GM19438 (cell line): ENCODE measurements around the gene PRRC2B.

ENCODE experiments used
- ATAC-seq: cut with Tn5 transposase; IDR thresholded peaks from one replicate; pipeline ENCODE4 v1.9.1; 2021; ENCODE audit warnings: low read depth; ENCODE audit not compliant: unreplicated experiment

The PRRC2B gene

GRCh38 chr9:131482343-131483006, 88.6 kb downstream of the PRRC2B start:
- no peak for ATAC-seq

- no peak for ATAC-seq
Measured at GRCh38 chr9:131483319-131484050, 89.6 kb downstream of the PRRC2B start.

GRCh38 chr9:131484051-131484445, 90.2 kb downstream of the PRRC2B start:
- ATAC-seq = no peak

GRCh38 chr9:131484560-131485185, 90.8 kb downstream of the PRRC2B start:
- no peak for ATAC-seq

GRCh38 chr9:131485206-131485605, 91.3 kb downstream of the PRRC2B start:
- no peak for ATAC-seq

GRCh38 chr9:131485728-131486422, 92.0 kb downstream of the PRRC2B start:
- ATAC-seq = no peak

- no peak for ATAC-seq
Measured at GRCh38 chr9:131487001-131487400, 93.1 kb downstream of the PRRC2B start.

GRCh38 chr9:131487621-131488031, 93.7 kb downstream of the PRRC2B start:
- ATAC-seq = no peak

GRCh38 chr9:131490514-131490913, 96.6 kb downstream of the PRRC2B start:
- no peak for ATAC-seq

GRCh38 chr9:131491001-131491710, 97.3 kb downstream of the PRRC2B start:
- ATAC-seq = no peak

GRCh38 chr9:131492070-131492469, 98.2 kb downstream of the PRRC2B start:
- ATAC-seq = no peak

- no peak for ATAC-seq
Measured at GRCh38 chr9:131494296-131494870, 100.5 kb downstream of the PRRC2B start.

GRCh38 chr9:131495785-131496184, 101.9 kb downstream of the PRRC2B start:
- no peak for ATAC-seq

GRCh38 chr9:131496844-131497405, 103.0 kb downstream of the PRRC2B start:
- ATAC-seq = no peak

- no peak for ATAC-seq
Measured at GRCh38 chr9:131499254-131499767, 105.4 kb downstream of the PRRC2B start.

- ATAC-seq = no peak
Measured at GRCh38 chr9:131500377-131500776, 106.5 kb downstream of the PRRC2B start.

- no peak for ATAC-seq
Measured at GRCh38 chr9:131500939-131501541, 107.2 kb downstream of the PRRC2B start.

GRCh38 chr9:131502781-131503625, 109.1 kb downstream of the PRRC2B start, which contains the start of gene POMT1:
Gene POMT1, plus strand, starts transcription at chr9:131502918. Its CDS starts 1,301 bp downstream, at chr9:131504219.
- peak; percentile 76 for ATAC-seq
